ENCODE results near the gene CCL5. TPM values are rescaled to one million over a fixed set of nuclear protein-coding genes. Genes with fewer than 3 reads are reported as not detected.

CCL5 gene
- total RNA-seq, 2 experiments from 2014 or later: 0.88 TPM; not detected in 1

DNA sequence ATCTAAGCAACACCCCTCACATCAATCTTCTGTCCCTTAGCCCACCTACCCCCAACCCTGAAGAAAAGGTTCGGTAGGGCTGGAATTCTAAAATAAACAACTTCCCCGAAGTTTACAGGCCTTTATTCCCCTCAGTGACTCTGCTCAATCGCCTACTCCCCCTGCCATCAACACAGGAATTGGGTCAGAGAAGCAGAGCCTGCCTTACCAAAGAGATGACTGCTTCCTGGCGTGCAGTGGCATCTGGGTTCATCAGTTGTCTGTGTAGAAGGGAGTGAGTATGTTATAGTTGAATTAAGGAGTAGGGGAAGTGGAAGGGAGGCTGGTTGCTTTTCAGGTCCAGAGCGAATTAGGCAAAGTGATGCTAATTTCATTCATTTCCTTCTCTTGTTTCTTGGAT, 24.2 kb downstream of the CCL5 start:
- intact Hi-C loops (cut with micrococcal nuclease; ENCODE audit: unreplicated experiment): no loop called here
- CTCF ChIA-PET (ENCODE audit: unreplicated experiment): no interaction called here
- BruUV-seq (replicated peaks): no TSS peak
- DNase-seq (ENCODE audit: low spot score): no peak
- Histone ChIP-seq H3K27ac (ENCODE audit: low read depth, low read length, poor library complexity, severe bottlenecking) (no peak overlapping the region), H2AFZ (ENCODE audit: low read length) (no peak overlapping the region), H3K9me3 (ENCODE audit: low read length) (no peaks in the 10 kb centered on the region), H4K20me1 (ENCODE audit: insufficient read depth, low read length) (peaks cover 3% of the 10 kb centered on the region; the same call in 1 of the 2 replicates), H3K4me3 (ENCODE audit: low read depth, low read length, poor library complexity, severe bottlenecking) (no peak overlapping the region), H3K4me2 (ENCODE audit: low read length) (no peak overlapping the region), H3K79me2 (ENCODE audit: insufficient read depth, low read depth, low read length) (no peaks in the 10 kb centered on the region), H3K36me3 (ENCODE audit: insufficient read depth, low read length) (peaks cover 10% of the 10 kb centered on the region; the same call in 1 of the 2 replicates), H3K4me1 (ENCODE audit: insufficient read depth, low read length, poor library complexity, severe bottlenecking) (no peaks in the 10 kb centered on the region), H3K9me2 (ENCODE audit: insufficient read depth, low read length) (no peaks in the 10 kb centered on the region)
- POLR2A ChIA-PET: no interaction called here
- TF ChIP-seq, protein P1, sequence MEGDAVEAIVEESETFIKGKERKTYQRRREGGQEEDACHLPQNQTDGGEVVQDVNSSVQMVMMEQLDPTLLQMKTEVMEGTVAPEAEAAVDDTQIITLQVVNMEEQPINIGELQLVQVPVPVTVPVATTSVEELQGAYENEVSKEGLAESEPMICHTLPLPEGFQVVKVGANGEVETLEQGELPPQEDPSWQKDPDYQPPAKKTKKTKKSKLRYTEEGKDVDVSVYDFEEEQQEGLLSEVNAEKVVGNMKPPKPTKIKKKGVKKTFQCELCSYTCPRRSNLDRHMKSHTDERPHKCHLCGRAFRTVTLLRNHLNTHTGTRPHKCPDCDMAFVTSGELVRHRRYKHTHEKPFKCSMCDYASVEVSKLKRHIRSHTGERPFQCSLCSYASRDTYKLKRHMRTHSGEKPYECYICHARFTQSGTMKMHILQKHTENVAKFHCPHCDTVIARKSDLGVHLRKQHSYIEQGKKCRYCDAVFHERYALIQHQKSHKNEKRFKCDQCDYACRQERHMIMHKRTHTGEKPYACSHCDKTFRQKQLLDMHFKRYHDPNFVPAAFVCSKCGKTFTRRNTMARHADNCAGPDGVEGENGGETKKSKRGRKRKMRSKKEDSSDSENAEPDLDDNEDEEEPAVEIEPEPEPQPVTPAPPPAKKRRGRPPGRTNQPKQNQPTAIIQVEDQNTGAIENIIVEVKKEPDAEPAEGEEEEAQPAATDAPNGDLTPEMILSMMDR (conservative IDR thresholded peaks at IDR 0.05; ENCODE audit: low read length): no peak
- TF ChIP-seq EZH2phosphoT487 (IDR thresholded peaks at IDR 0.05; ENCODE audit: borderline replicate concordance, low read depth, low read length): no peak

DNA sequence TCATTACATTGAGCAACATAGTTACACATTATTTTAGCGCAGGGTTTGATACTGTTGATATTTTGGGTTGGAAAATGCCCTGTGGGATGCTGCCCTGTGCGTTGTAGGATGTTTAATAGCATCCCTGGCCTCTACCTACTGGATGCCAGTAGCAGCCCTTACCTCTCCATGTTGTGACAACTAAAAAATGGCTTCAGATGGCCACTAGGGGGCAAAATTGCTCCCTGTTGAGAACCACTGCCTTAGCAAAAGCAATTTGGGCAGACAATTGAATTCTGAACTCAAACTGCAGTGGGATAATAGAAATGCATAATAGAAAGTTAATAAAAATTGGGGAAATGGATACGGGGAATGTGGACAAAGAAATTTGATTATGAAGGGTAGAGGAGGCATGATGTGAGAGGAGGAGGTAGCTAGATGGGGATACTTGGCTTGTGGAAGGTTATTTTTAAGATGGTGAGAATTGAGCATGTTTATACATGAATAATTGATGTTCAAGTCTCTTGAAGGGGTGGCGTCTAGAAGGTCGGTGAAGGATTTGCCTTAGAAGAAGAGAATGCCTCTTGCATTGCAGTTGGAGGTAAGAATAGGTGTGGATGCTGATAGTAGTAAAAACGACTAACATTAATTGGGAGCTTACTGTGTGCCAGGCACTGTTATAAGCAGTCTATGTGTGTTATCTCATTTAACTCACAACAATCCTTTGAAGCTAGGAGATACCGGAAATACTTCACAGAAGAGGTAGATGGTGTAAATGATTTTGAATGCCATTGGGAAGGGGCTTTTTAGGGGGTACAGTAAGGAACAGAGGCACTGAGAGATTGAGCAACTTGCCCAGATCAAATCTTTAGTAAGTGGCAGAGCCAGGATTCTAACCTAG, 30.5 kb downstream of the CCL5 start:
- Histone ChIP-seq H3K36me3 (ENCODE audit: insufficient read depth, low read length) (peaks cover 72% of the 10 kb centered on the region), H3K9me3 (ENCODE audit: low read length) (no peaks in the 10 kb centered on the region), H4K20me1 (ENCODE audit: insufficient read depth, low read length) (peaks cover 10% of the 10 kb centered on the region), H3K4me3 (ENCODE audit: low read depth, low read length, poor library complexity, severe bottlenecking) (no peak overlapping the region), H3K9me2 (ENCODE audit: insufficient read depth, low read length) (no peaks in the 10 kb centered on the region), H3K79me2 (ENCODE audit: insufficient read depth, low read depth, low read length) (no peaks in the 10 kb centered on the region), H3K27ac (ENCODE audit: low read depth, low read length, poor library complexity, severe bottlenecking) (no peak overlapping the region), H2AFZ (ENCODE audit: low read length) (no peak overlapping the region), H3K4me1 (ENCODE audit: insufficient read depth, low read length, poor library complexity, severe bottlenecking) (no peaks in the 10 kb centered on the region), H3K4me2 (ENCODE audit: low read length) (no peak overlapping the region)
- intact Hi-C loops (cut with micrococcal nuclease; ENCODE audit: unreplicated experiment): loop anchor here (5.0 kb wide), 1 partner anchor 87 kb away; the partner anchor contains the start of gene C17orf50
- no peak for TF ChIP-seq EZH2phosphoT487 (IDR thresholded peaks at IDR 0.05; ENCODE audit: borderline replicate concordance, low read depth, low read length)
- TF ChIP-seq, protein P1 (conservative IDR thresholded peaks at IDR 0.05; ENCODE audit: low read length): peak; percentile 96
- CTCF ChIA-PET (ENCODE audit: unreplicated experiment): no interaction called here
- DNase-seq (ENCODE audit: low spot score): peak; percentile 67
- TSS peak; percentile 46 for BruUV-seq (replicated peaks)
- POLR2A ChIA-PET: no interaction called here

All from OCI-LY7 (cell line).